Endometrial microvascular endothelial cells (primary cell): ENCODE measurements around the gene HDAC4. TPM values are rescaled to one million over a fixed set of nuclear protein-coding genes. Genes with fewer than 3 reads are reported as not detected.

Source experiments
- in situ Hi-C: cut with HindIII; loops from 2 replicates; pipeline ENCODE4 v1.10.0; 2017; ENCODE audit warnings: low sequenced_read_pairs, low pct_unique_long_range_greater_than_20kb; ENCODE audit errors: inconsistent ontology term
- total RNA-seq: library from RNA; depleted of rRNA; stranded (reverse); fragments of >200 nt; gene quantifications from one replicate; pipeline ENCODE4 v1.2.3, GENCODE V29; 2015; ENCODE audit errors: inconsistent ontology term

The HDAC4 gene
- total RNA-seq, 1 donor from 2014 or later: 27.4 TPM

DNA sequence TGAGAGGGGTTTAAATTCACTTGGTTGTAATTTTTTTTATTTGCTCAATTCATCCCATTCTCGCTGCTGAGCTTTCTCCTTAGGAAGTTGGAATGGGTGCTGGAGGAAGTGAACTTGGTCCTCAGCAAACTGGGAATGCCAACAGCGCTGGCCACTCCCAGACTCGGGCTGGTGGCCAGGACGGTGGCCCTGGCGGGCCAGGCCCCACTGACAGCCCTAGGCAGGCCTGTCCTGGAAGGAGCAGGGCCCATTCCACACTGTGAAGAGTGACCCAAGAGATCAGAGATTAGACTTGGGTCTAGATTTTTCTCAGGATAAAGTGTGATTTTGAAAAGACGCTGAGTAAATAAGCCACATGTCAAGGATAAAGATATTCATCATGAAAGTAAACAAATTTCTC is 132.7 kb downstream of the HDAC4 start:
- in situ Hi-C loops: no loop called here

GRCh38 chr2:239267288-239267951 is 133.4 kb downstream of the HDAC4 start:
- in situ Hi-C loops: no loop called here

- in situ Hi-C loops: no loop called here
These were observed 134.0 kb downstream of the HDAC4 start for GRCh38 chr2:239266779-239267287.

GRCh38 chr2:239266434-239266766 is 134.4 kb downstream of the HDAC4 start:
- in situ Hi-C loops: no loop called here

DNA sequence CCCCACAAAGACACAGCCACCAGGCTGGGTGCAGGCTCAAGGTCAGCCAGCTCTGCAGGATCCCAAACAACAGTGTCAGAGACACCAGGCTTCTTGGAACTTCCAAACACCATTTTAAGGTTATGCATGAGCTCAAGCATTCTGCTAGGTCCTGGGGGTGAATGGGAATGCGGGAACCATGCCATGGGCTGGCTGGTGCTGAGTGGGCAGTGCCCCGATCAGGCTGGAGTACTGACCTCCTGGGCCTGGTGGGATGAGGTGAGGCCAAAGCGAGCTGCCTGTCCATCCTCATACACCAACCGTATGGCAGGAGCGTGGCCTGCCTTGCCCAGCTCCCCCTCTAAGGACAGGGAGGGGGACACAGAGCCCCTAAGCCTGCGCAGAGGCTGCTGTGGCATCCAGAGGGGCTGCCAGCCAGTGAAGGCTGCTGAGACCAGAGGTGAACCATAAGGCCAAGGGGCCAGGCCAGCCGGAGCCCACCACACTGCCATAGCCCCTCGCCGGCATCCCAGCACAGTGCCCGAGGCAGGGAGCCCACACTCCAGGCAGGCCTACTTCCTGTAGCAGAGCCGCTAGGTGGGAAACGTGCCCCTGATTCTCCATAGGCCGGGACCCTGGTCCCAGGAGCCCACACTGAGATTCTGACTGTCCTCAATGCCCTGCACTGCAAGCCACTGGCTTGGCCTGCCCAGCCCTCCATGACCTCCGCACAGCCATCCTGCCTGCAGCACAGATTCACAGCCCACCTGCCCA is 135.0 kb downstream of the HDAC4 start:
- in situ Hi-C loops: no loop called here

GRCh38 chr2:239264838-239265651 is 135.8 kb downstream of the HDAC4 start:
- in situ Hi-C loops: no loop called here

DNA sequence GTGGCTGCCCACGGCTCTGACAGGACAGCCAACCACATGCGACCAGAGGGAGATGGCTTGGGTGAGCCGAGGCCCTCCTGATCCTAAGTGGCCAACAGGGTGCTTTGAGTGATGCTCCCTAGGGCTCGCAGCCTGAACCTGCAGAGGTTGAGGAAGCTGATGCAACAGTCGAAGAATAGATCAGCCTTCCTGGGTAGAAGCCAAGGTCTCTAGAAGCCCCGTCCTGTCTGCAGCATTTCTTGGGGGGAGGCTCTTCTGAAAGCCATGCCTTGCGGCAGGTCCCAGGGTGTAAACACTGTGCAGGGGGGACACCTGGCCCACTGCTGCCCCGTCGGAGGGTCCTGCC is 136.4 kb downstream of the HDAC4 start:
- in situ Hi-C loops: no loop called here

DNA sequence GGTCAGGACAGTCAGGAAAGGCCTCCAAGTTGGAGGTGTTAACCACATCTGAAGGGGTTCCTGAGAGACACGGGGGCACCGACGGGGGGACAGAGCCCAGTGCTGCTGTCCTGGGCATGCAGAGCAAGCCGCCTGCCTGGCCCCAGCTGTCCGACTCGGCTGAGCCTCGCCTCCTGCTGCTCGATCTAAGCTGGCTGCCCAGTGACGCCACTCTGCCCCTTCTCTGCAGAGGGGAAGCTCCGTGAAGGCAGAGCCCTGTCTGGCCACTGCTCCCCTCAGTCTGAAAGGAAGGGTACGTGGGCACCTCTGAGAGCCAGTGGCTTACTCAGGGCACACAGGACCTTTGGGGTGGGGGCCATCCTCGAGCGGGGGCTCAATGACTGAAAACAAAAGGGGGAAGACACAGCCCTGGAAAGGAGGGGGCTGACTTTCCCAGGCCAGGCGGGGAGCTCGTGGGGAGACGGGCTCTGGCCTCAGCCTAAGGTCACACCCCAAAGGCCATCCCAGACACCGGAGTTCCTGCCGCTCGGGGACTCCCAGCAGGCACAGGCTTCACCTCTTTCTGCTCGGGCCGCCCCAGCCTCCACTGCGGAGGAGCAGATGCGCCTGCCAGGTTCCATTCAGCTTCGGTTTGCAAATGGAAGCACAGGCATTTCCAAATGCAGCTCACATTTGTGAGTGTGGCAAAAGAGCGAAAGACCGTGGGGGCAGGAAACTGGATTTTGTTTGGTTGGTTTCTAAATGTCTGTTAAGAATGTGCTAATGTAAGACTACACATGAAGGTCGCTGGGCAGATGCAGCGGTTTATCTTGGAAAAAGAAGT is 136.9 kb downstream of the HDAC4 start:
- in situ Hi-C loops: no loop called here

DNA sequence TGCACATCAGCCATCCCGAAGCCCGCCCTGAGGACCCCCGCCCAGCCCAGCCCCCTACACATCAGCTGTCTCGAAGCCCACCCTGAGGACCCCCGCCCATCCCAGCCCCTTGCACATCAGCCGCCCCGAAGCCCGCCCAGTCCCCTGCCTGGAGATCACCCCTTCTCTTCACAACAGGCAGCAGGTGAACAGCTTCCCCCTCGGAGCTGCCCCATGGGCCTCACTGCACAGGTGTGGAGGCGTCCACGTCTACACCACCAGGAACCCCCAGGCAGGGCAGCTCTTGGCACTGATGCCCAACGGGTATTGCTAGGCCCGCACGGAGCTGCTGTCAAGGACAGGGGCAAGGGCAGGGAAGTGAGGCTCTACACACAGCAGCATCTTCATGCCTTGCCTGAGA is 137.6 kb downstream of the HDAC4 start:
- in situ Hi-C loops: no loop called here

DNA sequence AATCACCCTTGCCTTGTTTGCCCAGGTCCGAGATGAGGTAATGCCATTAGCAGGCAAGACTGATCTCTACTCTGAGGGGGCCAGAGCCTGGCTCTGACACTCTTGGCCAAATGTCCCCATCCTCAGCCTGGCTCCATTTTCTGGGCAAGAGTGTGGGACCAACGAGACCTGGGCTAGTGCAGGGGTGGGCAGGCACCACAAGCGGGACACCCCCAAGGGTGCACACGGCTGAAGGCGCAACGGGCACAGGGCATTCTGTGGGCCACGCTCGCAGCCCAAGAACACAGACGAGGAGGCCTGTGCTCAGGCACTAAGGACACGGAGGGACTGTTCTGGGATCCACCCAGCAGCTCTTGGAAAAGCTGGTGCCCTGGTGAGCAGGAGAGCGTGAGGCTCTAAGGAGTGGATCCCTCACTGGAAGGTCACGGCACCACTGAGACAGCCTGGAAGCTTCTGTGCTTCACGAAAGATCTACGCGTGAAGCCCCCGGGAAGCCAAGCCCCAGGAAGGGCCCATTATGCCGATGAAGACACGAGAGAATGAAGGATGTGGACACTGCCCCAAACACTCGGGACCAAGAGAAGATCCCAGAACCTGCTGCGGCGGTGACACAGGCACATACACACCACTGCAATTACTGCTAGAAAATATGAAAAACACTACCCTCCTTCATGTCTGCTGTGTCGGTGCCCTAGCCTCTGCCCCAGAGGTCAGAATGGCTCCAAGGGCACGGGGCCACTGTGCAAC is 138.2 kb downstream of the HDAC4 start:
- in situ Hi-C loops: no loop called here

DNA sequence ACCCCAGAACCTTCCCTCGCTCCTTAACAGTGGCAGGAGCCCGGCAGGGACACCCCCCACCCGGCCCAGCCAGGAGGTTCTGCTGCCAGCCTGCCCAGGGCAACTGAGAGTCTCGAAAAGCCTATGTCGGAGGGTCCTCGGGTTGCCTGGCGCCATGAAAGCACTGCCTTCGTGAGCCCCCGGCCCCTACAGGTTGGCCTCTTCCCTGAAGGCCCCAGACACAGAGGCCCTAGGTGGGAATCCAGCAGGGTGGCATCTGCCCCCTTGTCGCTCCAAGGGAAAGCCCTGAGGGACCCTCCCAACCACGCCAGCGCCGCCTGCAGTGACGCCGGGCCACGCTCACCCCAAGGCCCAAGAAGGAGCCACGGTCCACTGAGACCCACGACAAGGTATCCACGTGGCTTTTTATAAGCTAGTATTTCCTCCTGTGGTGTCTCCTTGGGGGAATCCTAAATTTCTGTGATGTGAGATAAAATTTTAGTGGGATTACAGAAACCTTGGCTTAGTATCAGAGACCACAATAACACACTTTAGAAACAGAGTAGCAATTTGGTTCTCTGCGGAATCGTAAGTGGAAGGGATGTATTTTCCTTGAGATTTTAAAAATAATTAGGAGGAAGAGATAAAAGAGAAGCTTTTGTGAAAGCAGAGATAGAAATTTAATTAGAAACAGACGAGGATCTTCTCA is 138.9 kb downstream of the HDAC4 start:
- in situ Hi-C loops: no loop called here

DNA sequence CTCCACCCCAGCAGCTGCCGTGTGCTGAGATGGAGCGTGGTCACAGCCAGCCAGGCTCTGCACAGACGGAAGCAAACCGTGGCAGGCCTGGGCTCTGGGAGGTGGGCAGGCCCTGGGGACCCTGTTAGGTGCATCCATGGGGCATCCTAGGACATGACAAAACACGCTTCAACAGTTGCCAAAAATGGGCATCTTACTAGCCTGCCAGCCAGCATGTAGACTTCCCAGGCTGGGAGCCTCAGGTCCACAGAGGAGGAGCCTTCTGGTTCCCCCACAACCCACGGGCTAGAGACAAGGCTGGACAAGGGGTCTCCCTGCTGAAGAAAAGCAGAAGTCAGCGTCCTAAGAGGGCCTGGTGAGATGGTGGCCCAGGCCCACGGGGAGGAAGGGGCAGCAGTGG is 139.5 kb downstream of the HDAC4 start:
- in situ Hi-C loops: no loop called here

DNA sequence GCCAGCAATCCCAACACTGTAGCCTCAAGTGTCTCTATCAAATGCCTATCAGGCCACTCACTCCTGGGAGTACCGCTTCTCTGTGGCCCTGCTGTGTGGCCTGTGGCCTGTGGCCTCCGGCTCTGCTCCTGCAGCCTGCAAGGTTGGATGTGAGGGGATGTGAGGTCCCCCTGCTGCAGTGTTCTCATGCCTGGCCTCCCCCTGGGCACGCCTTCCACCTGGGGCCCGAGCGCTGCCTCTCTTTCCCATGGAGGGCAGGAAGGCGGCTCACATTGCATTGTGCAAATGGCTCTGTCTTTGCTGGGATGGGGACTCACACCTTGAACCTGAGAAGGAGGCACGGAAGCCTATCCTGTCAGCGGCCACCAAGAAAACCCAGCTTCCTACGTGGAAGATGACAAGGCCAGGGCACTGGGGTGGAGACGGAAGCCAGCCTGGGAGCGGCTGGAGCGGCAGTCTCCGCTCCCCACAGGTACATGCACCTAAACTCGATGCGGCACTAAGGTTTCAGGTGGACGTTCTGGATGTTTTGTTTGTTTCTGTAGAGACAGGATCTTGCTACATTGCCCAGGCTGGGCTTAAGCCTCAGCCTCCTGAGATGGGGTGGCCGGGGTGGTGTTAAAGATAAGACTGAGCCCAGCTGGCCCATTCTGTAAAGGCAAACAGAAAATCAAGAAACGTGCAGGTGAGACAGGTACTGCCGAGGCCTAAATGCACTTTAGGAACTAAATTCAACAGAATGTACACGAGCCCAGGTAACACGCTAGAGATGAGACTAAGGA is 140.1 kb downstream of the HDAC4 start:
- in situ Hi-C loops: no loop called here

DNA sequence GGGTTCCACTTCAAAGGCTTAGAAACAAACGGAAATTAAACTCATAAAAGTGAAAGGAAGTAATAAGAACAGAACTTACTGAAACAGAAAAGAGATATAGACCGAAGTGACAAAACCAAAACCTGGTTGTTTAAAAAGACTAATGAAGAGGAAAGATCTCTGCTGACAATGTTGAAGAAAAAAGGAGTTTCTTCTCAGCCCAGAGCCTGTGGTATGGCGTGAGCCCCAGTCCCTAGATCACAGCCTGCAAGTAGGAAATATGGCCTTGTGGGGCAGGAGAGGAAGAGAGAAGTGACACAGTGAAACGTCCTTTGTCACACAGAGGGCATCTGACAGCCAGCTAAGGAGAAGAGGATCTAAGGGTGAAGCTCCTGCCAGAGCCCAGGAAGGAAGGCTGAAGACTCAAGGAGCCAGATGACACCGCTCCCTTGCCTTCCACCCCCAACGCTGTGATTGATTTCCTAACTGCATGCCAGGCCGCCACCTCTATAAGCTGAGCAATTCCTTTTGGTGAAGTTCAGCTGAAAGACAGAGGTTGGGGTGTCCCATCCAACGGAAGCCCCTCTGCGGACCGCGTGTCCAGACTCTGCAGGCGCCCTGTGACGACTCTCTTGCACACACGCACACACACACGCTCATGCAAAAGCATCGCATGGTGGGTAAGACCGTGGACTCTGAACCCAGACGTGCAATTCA is 141.1 kb downstream of the HDAC4 start:
- in situ Hi-C loops: no loop called here

- in situ Hi-C loops: no loop called here
These were observed 141.6 kb downstream of the HDAC4 start for GRCh38 chr2:239259173-239259572.

- in situ Hi-C loops: no loop called here
These were observed 142.6 kb downstream of the HDAC4 start for GRCh38 chr2:239258248-239258647.

DNA sequence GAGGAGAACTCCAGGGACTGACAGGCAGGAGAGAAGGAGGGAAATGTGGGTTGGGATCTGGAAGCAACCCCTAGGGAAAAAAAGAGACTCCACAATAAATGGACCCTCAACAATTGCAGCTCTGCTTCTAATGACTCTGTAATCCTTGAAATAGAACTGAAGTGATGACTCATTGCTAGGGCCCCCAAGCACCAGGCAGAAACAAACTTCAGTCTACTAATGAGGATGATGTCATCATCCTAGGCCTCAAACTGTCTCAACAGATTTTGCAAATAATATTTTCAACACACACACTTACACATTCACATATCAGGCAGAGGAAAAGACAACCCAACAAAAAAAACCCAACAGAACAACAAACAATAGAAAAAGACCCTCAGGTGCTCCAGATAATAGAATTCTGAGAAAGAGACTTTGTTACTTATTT is 143.3 kb downstream of the HDAC4 start:
- in situ Hi-C loops: no loop called here
